Activated T-cell treated with anti-CD3 and anti-CD28 coated beads, Interleukin-2, amount 50 U/mL, for 1 hour (primary cell): ENCODE measurements around the gene MYH2.
"Not testable (repeated sequence)": the region's sequence is repeated elsewhere in the genome, so short reads cannot be mapped to it uniquely, and the experiment has no call there.

ENCODE experiments used
- DNase-seq: peaks from one replicate; pipeline ENCODE4 v3.0.0-alpha.2; 2020

The MYH2 gene

DNA sequence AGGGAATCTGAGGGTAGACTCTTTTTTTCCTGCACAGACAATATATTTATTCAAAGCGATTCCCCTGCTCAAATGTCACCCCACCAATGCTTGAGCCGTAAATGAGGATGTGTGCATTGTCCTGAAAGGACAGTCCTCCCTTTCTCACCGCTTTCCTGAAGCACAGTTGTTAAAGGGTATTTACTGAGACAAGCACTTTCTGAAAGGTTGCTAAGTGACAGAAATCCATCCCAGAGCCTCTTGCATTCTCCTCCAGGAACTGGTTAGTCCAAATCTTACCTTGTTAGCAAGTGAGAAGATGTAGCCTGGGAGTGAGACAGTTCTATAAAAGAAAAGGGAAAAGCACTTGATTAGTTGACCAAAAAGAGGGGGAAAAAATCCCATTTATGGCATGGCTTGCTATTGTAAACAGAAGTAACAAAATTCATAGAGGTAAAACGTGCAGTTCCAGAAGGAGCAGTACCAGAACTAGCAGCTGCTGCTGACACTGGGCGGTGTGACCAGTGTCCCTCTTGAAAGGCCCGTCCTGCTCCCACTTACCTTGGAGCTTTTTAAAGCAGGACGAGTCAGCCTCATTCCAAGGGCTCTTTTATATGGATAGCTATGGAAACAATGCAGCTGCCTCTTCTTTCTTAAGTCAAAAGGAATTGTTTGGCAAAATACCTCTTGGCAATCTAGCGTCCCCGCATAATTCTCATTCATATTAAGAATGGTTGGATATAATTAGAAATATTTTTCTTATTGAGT lies at the start of gene MYH2:
MYH2 (minus strand) TSS at position 563 of the 747 bp plus-strand sequence. CDS start 1,738 bp downstream, outside the sequence.
- no peak for DNase-seq

DNA sequence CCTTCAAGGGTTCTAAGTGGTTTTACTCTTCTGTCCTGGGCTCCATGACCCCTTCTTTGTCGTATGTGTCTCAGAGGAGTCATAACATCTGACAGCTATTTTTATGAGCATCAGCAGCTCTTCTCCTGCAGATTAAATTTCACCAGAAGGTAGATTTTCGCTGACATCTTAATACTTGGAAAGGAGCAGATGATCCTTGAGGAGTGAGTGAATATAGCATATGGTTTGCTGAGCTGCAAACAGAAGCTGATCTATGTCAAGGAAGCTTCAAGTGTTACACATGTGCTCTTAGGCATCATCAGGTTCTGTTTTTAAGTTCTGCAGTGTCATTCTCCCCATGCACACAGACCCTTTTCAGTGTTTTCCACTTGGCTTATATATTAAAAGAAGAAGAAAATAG lies 49.2 kb upstream of the MYH2 start:
- DNase-seq = no peak

DNA sequence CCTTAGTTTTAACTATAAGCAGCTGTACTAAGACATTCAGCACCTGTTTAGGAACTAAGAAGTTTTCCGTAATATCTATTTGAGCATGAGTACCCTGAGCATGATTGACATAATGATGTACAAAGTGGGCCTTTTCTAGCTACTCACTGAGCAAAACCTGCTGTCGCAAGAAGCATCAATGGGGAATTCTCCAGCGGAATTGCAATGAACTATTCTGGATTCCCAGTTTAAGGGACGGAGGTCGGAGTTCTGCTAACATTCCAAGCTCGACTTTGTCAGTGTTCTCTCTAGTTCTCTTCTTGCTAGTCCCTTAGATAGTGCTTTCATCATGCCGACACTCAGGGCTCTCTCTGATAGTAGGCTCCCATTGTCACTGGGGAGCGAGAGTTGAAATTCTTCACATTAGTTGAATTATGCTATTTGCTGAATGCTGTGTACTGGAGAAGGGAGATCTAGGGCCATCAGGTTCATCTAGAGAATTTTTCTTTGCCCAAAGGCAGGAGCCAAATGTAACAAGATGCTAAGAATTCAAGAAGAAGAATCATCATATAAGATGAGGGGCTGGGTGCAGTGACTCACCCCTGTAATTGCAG lies 40.2 kb upstream of the MYH2 start:
- no peak for DNase-seq

DNA sequence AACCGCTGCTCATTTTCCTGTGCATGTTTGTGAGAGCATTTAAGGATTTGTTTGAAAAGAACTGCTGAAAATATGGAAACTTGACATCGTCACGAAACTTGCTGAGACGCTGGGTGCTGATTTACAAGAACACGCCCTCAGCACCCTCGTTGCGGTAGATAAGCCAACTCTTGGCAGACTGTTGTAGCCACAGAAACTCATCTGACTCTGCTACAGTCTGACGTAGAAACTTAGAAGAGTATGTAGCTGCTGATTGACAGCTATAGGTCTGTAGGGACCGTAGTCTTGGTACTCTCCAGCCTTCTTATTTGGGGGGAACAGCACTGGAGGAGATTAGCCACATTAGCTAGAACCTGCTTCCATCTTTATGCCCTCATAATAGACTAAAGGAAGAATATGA lies 36.1 kb upstream of the MYH2 start:
- DNase-seq = no peak

DNA sequence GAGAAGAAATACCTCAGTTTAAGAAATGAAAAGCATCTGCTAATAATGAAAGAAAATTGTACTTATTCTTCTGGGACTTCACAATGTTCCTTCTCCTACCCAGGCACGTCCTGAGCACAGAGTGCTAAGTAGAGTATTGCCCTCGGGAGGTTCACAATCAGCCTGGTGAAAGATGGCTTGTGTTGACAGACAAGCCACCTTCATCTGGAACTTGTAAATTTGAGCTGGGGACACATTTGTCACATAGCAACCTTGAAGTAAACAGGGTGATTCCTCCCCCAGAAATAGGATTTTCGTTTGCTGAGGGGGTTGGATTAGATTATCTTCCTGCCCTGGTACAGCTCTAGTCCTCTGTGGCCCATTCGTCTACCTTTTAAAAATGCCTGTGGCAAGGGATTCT lies 34.4 kb upstream of the MYH2 start:
- DNase-seq = no peak

DNA sequence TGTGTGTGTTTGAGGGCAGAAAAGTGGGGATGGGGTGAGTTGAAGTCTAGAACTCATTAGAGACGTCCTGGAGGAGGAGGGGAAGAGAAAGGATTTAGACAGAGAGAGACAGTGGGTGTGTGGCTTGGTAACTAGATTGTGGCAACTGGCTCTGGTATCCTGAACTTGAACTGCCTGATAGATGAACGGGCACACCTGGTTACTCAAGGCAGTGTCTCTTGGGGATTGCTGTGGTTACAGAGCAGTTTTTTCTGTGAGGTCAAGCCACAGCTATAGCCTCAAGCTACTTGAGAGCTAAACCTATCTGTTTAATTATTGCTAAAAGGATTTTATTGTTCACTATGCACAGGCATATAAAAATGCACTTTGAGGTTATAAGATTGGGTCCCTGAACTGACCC lies 29.8 kb upstream of the MYH2 start:
- DNase-seq = no peak

DNA sequence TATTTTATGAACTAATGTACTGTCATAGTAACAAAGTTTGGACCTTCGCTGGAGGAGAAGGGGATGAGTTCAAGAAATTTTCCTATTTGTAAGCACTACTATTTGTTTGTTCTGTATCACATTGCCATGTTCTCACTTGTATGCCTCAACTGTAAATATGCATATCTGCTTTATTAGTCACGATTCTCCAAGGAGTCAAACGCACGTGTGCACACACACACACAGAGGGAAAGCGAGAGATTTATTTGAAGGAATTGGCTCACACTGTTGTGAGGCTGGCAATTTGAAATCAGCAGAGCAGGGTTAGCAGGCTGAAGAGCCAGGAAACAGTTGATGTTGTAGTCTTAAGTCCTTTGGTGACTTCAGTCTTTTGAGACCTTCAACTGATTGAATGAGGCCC lies 24.9 kb upstream of the MYH2 start:
- DNase-seq = no peak

DNA sequence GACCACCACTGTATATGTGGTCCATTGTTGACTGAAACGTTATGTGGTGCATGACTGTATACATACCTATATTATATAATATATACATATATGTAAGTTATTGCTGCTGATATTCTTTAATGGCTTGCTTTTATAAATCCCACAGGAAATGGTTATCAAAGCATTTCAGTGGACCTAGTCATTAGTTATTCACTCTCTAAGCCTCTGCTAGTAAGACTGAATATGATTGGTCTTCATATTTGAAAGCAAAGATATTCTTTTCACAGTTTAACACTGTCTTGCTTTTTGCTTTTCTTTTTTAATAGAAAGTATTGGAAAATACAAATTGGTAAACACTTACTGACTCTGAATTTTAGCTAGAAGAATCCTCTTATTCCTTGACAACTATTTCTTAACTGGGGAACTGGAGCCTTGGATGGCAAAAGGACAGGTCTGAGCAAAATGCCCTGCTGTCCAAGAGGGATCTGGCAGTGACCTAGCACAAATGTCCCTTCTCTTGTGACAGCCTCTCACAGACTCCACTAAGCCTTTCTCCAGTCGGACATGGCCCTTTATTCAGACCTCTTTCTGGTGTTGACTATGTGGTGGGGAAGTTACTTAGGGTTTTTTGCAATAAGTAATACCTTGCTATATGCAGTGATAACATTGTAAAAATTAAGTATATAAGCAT lies 14.7 kb upstream of the MYH2 start:
- no peak for DNase-seq

DNA sequence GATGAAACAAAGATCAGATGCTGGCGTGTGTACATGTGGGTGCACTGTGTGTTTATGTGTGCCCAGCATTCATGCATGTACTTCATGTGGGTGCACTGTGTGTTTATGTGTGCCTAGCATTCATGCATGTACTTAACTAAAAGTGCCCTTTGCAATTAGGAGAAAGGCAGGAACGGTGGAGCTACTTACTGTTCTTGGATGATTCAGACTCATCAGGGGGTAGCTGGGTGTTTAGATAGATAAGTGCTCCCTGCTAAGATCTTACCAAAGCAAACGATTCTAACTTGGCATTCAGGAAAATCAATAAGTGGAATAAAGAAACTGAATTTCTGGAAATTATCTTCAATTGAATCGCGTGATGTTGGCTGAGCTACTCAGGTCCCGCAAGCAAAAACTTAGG lies 8.6 kb upstream of the MYH2 start:
- DNase-seq = no peak

DNA sequence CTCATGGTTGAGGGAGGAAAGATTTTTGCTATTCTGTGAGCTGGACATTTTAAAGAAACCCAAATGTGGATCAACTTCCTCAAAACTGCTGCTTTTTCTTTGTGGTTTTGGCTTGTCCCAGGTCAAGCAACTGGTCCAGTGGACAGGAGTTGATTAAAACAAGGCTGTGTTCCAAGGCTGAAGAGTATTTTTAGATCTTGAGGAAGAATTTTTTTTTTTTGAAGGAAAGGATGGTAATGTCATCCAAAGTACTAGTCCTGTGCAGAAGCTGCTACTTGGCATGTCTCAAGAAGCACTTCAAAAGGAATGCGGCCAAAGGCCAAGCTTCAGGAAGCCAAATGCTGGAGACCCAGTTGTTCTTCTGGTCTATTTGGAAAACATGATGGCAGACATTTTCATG lies 8.0 kb upstream of the MYH2 start:
- DNase-seq = no peak

DNA sequence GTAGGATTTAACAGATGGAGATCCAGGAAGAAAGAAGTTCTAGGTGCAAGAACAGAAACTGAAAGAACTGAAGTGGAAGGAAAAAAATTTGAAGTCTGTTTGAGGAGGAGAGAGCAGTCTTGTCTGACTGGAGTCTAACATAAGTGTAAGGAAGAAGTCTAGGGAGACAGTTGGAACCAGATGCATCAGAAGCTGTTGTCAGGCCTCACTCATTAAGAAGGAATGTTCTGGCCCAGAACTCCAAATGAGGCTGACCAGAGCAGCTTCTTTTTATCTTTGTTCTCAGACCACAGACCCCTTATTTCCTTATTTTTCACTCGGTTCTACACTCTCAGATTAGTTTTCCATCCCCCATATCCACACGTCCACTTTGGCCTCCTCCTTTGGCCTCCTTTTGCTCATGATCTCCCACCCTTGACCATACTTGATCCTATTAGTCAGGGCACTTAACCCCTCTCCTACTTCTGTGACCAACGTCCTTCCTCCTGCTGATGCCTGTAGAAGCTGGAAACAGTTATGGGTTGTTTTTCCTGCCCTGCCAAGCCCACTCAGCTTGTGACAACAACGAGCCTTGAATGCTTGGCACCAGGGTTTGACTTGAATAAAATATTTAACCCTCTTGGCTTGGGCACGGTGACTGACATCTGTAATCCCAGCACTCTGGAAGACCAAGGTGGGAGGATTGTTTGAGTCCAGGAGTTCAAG lies 7.0 kb upstream of the MYH2 start:
- DNase-seq = no peak

DNA sequence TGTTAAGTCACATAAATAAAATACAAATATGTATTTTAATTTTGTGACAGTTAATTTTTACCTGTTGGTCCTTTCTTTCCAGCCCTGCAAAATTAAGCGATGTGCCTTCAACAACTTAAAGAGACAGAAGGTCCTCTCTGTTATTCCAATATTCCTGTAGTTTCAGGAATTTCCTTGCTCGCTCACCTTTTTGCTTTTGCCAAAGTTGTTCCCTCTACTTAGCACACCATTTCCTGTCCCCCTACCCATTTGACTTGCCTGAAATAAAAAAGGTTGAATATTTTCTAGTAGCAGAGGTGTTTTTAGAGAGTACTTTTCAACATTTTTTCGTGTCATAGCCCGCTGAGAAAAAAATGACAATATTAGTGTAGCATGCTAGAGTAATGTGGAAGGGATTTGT lies 556 bp upstream of the MYH2 start:
- no peak for DNase-seq

DNA sequence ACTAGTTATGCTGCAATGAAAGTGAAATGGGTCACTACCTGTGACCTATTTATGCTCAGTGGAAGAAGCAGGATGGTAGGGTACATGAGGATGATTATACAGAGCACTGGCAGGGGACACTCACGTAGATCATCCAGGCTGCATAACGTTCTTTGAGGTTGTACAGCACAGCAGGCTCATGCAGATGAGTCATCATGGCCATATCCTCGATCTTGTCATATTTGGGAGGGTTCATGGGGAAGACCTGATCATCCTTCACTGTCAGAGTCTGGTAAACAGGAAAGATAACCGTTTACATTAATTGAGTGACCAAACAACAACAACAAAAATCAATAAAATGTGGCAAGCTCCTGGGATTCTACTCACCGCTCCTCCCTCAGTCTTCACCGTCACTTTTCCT lies 2.1 kb downstream of the MYH2 start:
- DNase-seq = no peak

DNA sequence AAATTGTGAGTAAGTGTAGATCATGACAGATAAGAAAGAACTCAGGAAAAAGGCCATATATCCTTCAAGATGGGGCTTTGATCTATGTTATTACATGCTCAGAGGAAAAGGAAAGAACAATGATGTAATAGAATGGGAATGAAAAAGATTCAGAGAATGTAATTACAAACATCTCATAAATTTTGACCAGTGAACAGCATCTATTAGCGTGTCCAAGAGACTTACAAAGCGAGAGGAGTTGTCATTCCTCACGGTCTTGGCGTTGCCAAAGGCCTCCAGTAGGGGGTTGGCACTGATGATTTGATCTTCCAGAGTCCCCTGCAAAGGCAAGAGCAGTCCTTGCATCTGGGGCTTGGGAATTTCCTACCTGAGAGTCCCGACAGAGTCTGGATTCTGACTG lies 6.0 kb downstream of the MYH2 start:
- DNase-seq = not testable (repeated sequence)

DNA sequence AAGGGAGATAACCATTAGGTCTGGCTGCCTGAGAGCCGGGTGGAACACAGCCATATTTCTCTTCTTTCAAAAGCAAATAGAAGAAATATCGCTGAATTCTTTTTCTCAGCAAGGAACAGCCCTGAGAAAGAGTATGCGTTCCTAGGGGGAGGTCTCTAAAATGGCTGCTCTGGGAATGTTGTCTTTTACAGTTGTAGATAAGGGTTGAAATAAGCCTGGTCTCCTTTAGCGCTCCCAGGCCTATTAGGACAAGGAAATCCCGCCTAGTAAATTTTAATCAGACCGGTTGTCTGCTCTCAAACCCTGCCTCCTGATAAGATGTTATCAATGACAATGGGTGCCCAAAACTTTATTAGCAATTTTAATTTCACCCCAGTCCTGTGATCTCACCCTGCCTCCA lies 8.3 kb downstream of the MYH2 start:
- DNase-seq = not testable (repeated sequence)

DNA sequence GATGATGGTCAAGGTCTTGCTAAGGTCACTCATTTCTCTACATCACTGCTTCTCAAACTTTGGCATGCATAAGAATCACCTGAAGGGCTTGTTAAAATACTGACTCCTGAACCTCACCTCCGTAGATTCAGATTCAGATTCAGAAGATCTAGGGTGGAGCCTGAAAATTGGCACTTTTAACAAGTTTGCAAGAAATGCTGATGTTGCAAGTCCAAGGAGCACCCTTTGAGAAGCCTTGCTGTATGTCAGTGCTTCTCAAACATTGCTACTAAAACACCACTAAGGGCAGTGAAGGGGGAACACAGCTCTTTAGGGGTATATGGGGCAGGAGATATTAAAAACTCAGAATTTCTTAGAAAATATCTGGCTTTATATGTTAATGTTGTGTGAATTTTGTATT lies 17.4 kb downstream of the MYH2 start:
- no peak for DNase-seq

DNA sequence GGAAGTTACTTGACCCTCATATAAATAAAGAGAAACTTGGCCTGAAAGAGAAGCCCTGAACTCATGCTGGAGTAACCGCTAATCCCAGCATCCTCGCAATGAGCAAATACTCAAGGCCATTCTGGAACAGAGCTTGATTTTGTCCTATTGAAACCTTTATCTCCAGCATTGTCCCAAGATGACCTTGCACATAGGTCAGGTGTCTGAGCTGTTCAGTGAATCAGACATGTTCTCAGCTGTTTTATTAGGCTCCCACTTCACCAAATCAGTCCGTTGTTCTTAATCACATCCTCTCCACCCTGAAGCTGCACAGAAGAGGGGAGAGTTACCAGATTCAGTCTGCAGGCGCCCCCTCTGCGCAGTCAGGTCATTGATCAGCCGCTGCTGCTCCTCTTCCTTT lies 22.0 kb downstream of the MYH2 start:
- no peak for DNase-seq

DNA sequence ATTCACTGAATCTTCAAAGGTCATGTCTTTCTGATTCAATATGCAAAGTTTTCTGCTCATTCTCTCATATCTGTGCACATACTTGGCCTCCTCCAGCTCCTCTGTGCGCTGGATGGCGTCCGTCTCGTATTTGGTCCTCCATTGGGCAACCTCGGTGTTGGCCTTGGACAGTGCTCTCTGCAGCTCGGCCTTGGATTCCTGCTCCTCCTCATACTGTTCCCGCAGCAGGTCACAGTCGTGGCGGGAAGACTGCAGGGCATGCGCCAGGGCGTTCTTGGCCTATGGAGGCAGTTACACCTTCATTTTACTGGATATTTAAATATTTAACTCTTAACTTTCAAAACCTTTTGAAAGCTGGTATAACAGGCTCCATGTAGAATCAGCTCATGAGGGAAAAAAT lies 22.9 kb downstream of the MYH2 start:
- DNase-seq = no peak

DNA sequence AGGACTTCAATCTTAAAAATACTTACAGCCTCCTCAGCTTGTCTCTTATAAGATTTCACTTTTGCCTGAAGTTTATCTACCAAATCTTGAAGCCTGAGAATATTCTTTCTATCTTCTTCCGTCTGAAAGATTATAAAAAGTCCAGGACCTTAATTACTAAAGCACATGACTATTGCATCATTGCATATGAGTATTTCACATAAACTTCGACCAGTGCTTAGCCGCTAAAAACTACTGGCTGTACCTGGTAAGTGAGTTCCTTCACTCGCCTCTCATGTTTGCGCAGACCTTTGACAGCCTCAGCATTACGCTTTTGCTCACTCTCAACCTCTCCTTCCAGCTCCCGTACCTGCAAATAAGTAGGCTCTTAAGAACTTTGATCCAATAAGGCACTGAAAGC lies 26.4 kb downstream of the MYH2 start:
- DNase-seq = no peak

DNA sequence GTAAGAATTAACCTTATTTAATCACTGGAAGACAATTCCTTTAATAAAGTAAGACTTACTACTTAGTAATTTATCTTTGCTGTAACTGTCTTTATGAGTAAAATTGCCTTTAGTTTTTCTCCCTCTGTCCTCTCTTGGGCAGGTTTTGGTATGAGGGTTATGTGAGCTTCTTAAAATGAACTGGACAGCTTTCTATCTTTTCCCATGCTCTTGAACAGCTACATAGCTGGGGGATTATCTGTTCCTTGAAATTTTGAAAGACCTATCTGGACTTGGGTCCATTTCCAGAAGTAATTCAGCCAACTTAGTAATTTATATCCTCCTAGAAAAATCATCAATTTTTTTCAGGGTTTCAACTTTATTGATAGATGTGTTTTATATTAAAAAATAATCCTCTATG lies 27.5 kb downstream of the MYH2 start:
- DNase-seq = no peak

DNA sequence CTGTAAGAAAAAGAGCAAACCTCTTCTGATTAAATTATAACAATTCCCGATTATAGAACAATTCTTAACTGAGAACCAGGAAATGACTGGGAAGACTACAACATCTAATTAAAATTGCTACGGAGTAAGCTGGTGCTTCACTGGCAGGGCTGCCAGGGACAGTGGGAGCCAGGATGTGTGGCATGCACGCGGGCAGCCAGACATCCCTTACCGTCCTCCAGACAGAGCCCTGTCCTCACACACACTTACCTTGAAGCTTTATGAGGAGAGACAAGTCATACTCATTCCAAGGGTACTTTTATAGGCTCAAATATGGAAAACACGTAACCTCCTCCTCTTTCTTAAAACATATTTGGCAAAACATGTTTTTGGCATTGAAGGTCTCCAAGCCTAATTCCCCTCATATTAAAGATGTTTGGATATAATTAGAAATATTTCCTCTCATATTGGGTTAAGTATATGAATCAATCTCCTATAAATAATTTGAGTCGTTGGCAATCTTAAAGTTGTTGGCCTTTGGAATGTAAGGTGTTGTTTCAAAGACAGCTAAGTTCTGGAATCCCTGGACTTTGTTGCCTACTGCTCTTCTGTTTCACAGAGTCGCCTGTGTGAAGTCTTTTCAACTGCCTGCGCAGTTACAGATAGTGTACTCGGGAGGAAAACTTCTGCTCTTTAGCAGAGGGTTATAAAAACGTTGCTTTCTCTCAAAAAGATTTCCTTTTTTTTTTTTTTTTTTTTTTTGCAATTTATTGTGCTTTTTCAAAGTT lies 31.0 kb downstream of the MYH2 start, which contains the start of gene MYH1:
MYH1 (minus strand) TSS at position 272 of the 767 bp plus-strand sequence. CDS start 1,900 bp downstream, outside the sequence.
- no peak for DNase-seq

DNA sequence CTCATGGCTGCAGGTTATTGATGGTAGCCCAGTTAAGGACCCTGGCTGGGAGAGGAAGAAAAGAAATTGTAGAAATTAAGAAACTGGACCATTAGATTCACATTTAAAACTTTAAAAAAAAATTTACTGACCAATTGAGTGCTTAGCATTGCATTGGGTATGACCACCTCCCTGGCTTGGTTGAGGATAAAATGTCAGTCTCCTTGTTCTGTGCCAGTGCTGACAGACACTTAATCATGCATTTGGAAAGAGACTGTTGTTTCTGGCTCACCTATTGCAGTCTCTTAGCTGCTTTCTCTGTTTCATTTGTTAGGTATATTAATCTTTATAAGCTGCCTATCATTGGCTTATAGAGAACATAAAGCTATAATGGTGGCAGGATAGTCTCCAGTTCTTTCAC lies 32.8 kb downstream of the MYH2 start:
- no peak for DNase-seq

DNA sequence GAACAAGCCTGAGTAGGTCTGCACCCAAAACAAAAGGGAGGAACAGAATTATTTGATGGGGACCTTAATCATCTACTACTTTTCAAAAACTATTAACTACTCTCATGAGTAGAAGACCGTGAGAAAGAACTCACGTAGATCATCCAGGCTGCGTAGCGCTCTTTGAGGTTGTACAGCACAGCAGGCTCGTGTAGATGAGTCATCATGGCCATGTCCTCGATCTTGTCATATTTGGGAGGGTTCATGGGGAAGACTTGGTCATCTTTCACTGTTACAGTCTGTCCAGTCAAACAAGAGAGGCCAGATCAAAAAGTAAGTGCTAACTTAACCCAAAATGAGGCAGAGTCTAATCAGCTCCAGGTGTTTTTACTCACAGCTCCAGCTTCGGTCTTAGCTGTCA lies 33.4 kb downstream of the MYH2 start:
- no peak for DNase-seq
